HG02852 (cell line): ENCODE results near the gene ATG7.

Experiments
- ATAC-seq: cut with Tn5 transposase; IDR thresholded peaks from one replicate; pipeline ENCODE4 v1.9.1; 2021; ENCODE audit warnings: mild to moderate bottlenecking, moderate library complexity; ENCODE audit not compliant: unreplicated experiment

Gene ATG7

DNA sequence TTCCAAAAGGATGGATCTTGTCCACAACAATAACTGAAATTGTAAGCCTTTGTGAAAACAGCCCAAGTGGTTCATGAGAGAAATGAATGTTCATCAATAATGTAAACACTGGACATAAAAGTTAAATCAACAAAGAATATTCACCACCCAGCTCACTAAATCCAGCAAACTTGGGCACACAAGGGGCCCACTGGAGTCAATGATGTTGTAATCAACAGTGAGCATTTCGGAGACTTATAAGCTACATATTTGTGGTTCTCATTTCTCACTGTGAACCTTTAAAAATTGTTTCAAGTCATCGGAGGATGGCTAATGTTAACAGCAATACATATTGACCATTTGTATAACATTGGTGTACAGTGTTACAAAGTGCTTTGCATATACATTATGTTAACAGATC, 308.4 kb downstream of the ATG7 start:
- no peak for ATAC-seq

DNA sequence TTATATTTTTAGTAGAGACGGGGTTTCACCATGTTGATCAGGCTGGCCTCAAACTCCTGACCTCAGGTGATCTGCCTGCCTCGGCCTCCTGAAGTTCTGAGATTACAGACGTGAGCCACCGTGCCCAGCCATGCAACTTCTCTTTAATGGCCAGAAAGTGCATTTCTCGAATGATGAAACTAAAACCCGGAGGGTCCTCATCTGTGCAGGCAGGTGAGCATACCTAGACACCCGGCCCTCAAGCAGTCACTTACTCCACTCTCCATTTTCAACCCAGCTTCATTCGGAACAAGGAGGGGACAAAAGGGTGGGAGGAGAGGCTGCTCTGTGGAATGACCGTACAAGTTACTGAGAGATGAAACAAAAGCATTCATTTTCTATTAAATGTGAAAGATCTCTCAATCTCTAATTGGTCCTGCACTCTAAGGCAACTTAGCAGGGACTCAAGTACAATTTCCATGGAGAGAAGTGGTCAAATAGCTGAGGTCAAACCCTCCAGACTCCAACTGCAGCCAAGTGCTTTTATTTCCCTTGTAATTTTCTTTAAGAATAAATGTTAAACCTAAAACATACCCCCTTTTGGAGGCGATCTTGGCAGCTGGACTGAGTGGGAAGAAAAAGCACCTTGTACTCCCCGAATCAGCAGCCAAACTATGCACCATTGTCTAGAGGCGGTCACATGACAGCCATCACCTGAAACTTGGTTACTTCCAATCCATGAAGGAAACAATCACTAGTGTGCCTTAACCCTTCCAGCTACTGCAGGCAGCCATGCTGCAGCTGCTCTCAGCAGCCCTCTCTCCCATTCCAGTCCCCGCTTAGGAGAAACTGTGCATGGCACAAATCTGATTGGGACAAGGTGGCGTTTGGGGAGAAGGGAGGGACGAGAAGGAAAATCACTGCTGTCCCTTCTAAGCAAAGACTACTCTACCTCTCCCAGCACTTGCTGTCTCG, 309.3 kb downstream of the ATG7 start:
- no peak for ATAC-seq

DNA sequence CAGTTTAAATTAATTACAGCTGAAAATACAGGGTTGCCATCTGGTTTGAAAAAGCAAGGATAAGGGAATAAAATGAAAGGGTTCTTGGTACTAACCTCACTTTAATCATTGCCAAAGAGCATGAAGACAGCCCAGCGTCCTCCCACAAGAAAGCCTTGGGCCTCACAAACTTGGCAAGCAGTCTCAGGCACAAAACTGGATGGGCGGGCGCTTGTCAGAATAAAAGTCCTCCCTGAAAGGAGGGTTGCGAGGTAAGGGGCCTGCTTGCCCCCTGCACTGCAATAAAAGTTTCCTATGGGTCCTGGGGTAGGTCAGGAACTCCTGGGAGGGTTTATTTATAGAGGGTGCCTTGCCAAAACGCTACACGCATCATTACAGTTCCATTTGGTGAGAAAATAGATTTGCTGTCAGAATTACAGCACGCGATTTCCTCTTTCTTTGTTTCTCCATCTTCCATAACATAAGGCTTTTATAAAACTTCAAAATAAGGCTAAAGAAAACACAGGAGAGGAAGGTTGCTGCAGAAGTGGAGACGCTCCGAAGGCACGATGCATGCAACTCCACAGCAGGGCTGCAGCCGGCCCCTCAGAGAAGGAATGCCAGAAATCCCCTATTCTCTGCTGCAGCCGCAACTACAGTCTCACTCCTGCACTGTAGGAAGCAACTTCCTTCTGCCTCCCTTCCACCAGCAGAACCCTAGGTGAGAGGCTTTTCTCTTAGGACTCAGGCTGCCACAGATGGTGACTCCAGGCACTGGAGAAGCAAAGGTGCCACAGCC, 310.2 kb downstream of the ATG7 start:
- ATAC-seq, result peak; percentile 56

DNA sequence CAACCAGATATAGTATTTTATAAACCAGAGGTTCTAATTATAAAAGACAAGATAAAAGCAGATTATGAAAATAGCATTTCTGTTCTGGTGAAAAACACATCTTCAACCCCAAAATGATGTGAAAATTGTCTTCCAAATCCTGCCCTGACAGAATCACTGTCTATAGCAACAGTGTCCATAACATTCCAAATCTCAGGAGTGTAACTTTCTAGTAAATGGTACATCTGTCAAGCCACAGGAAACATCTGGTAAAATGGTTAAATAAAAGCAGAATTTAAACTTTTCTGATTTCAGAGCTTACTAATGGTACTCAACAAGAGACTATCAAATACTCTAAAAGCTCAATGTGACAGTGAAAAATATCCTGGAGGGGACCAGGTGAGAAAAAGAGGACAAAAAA, 311.0 kb downstream of the ATG7 start:
- ATAC-seq, result no peak

DNA sequence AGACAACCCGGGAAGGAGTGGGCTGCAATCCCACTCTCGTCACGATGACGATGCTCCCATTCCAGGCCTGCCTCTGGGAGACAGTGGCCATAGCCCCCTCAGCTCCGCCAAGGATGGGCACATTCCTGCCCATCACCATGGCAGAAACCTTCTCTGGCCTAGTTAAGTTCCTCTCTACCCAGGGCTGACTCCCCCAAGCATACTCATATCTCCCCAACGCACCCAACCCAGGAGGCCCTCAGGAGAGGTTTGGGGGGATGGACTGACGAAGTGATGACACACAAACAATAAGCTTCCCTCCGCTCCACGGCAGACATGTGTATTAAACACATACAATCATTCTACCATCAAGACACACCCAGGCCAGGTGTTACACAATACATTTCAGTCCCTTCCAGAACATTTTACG, 311.4 kb downstream of the ATG7 start:
- ATAC-seq, result no peak

DNA sequence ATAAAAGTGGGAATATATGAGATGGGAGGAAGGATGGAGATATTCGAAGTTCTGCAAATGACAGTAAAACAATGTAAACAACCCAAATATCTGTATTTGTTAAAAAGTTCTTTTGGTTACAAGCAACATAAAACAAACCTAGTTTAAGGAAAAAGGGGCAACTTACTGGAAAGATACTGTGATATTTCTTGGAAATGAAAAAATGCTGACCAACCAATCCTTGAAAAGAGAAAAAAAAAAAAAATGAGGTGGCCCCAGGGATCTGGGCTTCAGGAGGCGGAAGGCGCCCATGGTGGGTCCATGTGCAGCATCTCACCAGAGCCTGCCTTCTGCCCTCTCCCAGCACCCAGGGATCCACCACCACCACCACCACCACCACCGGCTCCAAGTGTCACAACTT, 312.4 kb downstream of the ATG7 start:
- ATAC-seq, result no peak

DNA sequence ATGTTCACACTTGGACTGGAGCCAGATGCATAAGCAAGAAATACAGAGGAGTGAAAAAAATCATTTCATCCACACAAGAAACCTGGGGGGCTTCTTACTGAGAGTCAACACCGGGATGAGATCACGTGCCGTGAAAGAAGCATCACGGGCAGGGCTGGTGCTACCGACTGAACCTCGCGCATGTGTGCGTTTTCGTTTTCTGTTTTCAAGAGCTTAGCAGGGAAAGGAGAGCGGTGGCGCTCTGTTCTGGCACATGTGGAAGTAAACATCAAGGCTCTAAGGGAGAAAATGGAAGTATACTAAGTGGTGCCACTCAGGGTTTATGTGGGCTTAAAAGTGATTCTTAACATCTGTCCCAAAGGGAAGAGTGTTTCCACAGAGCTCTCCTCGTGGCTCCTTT, 315.6 kb downstream of the ATG7 start:
- ATAC-seq, result no peak

GRCh38 chr3:11588338-11588737, 316.1 kb downstream of the ATG7 start:
- no peak for ATAC-seq

GRCh38 chr3:11588755-11589154, 316.6 kb downstream of the ATG7 start:
- ATAC-seq, result no peak

- ATAC-seq, result no peak
These were observed 317.5 kb downstream of the ATG7 start for GRCh38 chr3:11589706-11590105.

GRCh38 chr3:11591002-11591355, 318.8 kb downstream of the ATG7 start:
- no peak for ATAC-seq

- ATAC-seq, result no peak
These were observed 319.4 kb downstream of the ATG7 start for GRCh38 chr3:11591391-11592282.

- ATAC-seq, result no peak
These were observed 320.5 kb downstream of the ATG7 start for GRCh38 chr3:11592445-11593298.

DNA sequence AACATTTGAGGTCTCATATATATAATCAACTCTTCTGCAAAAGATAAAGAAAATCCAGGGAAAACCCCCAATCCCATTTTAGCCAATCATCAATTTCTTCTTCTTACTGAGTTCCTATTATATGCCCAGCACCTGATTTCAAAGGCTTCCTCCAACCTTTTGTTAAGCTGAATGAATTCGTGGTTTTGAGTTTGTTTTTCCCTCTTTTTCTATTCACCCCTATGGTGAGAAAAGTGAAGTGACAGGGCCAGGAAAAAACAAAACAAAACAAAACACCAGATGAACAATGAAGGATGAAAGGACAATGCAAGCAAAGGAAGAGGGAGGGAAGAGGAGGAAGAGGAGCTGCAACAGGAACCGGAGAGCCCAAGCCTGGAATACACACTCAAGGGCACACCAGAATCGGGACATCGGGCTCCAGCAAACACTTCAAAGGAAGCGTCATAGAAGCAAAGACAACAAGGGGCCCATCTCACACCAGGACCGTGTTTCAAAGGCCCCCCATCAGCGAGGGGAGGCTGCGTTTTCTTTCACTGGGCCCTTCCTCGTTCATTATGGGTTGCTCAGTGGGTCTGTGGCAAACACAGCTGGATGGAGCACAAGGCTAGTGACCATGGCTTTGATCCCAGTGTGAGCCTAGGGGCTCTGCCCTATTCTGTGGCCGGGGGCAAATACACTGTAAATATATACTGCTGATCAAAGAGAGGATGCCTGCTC, 321.3 kb downstream of the ATG7 start:
- ATAC-seq, result no peak

DNA sequence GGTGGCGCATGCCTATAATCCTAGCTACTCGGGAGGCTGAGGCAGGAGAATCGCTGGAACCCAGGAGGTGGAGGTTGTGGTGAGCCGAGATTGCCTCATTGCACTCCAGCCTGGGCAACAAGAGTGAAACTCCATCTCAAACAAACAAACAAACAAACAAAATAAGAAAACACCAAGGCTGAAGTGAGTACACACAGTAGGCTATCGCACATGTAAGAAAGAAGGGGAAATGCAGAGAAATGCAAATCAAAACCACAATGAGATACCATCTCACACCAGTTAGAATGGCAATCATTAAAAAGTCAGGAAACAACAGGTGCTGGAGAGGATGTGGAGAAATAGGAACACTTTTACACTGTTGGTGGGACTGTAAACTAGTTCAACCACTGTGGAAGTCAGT, 322.8 kb downstream of the ATG7 start:
- peak; percentile 48 for ATAC-seq

DNA sequence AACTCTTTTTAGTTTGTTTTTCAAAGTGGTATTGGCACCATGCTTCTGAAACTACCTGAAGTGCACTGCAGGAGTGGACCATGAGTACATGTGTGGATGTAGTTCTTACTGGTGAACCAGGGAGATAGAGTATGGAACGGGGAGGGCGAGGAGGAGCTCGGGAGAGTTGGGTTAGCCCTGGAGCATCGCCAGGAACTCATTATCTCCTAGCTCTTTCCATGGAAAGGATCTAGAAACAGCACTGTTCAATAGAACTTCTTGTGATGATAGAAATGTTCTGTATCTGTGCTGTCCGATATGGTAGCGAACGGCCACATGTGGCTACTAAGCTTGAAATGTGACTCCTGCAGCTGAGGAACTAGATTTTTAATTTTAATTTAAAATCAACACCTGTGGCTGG, 324.2 kb downstream of the ATG7 start:
- ATAC-seq, result no peak

- ATAC-seq, result no peak
These were observed 328.5 kb downstream of the ATG7 start for GRCh38 chr3:11600501-11601282.

DNA sequence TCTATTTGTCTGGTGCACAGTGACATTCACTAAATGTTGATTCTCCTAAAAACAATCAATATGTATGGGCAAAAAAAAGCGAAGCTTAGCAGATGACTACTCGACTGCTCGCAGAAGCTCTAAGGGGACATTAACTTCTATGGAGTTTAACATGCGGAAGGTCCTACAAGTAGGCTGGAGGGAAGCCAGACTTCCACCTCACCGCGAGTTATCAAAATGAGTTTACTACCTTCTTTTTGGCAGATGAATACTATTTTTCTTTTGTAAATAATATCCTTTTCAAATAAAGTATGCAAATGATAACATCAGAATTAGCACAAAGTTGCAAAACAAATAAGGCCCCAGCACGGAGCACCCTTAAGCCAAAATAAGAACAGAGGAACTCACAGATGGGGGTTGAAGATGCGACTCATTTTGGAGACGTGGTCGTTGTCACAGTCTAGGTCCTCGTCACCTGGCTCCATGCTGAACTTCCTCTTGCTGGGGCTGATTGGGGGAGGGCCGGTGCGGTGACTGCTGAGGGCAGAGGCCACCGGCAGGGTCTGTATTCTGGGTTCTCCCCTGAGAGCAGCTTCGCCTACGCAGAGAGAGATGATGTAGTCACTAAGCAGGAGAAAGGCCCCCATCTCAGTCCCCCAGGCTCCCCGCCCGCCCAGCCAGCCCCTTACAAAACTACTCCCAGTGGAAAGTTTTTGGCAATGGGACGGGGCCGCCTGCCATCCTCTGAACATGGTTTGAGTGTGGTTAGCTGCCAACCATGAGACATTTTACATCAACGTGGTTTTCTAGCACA, 329.4 kb downstream of the ATG7 start:
- peak; percentile 92 for ATAC-seq
